PC-9 (cell line): ENCODE data around the gene UBR1. TPM values are rescaled to one million over a fixed set of nuclear protein-coding genes. Genes with fewer than 3 reads are reported as not detected.

ENCODE experiments used
- BruUV-seq: library from RNA; stranded (reverse); fragments of 400-500 nt; replicated peaks from 2 replicates; lab custom pipeline; 2021; lab: Mats Ljungman, UMichigan
- CTCF ChIA-PET: fragments of 300-600 bp; sonication (Branson Sonifier 250); formaldehyde crosslinking; loops from one replicate; lab custom pipeline; 2022; ENCODE audit warnings: antibody characterized with exemption; lab: Charles Lee
- POLR2A ChIA-PET: fragments of 300-600 bp; sonication (Branson Sonifier 250); formaldehyde crosslinking; loops from one replicate; lab custom pipeline; 2022; ENCODE audit warnings: antibody characterized with exemption; ENCODE audit not compliant: unreplicated experiment; lab: Charles Lee
- DNase-seq, 2 experiments: peaks; one replicate each; pipeline versions ENCODE4 v3.0.0 to v3.0.0-alpha.2; 2015 to 2022; ENCODE audit warnings: mixed read lengths in 1 of 2
- H2AFZ ChIP-seq: fragments of 200-600 bp; sonication (generic); 2 replicates; pipeline ENCODE4 v1.8.1; 2017; ENCODE audit warnings: antibody characterized with exemption
- H3F3A ChIP-seq: fragments of 200-600 bp; sonication (generic); 2 replicates; pipeline ENCODE4 v1.8.1; 2017; ENCODE audit warnings: antibody characterized with exemption, mild to moderate bottlenecking, low read depth; ENCODE audit not compliant: insufficient read depth
- H3K27ac ChIP-seq: fragments of 200-600 bp; sonication (generic); 2 replicates; pipeline ENCODE4 v1.6.1; 2016; ENCODE audit warnings: mixed run types
- H3K27me3 ChIP-seq: fragments of 200-600 bp; sonication (generic); 2 replicates; pipeline ENCODE4 v1.6.1; 2016; ENCODE audit warnings: low read depth, mixed run types; ENCODE audit not compliant: insufficient read depth
- H3K36me3 ChIP-seq: fragments of 200-600 bp; sonication (generic); 2 replicates; pipeline ENCODE4 v1.6.1; 2016; ENCODE audit warnings: low read depth, mixed run types
- H3K4me1 ChIP-seq: fragments of 200-600 bp; sonication (generic); replicated peaks from 2 replicates; pipeline ENCODE4 v1.6.1; 2016; ENCODE audit warnings: mixed run types; ENCODE audit not compliant: insufficient read depth
- H3K4me2 ChIP-seq: fragments of 200-600 bp; sonication (generic); 2 replicates; pipeline ENCODE4 v1.6.1; 2017; ENCODE audit warnings: mixed run types
- H3K4me3 ChIP-seq: fragments of 200-600 bp; sonication (generic); 2 replicates; pipeline ENCODE4 v1.6.1; 2016; ENCODE audit warnings: mixed run types
- H3K79me2 ChIP-seq: fragments of 200-600 bp; sonication (generic); 2 replicates; pipeline ENCODE4 v1.6.1; 2017; ENCODE audit warnings: low read depth, mixed run types
- H3K9me2 ChIP-seq: fragments of 200-600 bp; sonication (generic); 2 replicates; pipeline ENCODE4 v1.8.1; 2017; ENCODE audit warnings: mild to moderate bottlenecking; ENCODE audit not compliant: insufficient read depth
- H3K9me3 ChIP-seq: fragments of 200-600 bp; sonication (generic); 2 replicates; pipeline ENCODE4 v1.8.1; 2016; ENCODE audit warnings: low read depth; ENCODE audit not compliant: insufficient read depth
- H4K20me1 ChIP-seq: fragments of 200-600 bp; sonication (generic); 2 replicates; pipeline ENCODE4 v1.8.1; 2017; ENCODE audit not compliant: insufficient read depth
- CTCF ChIP-seq: fragments of 200-600 bp; sonication (generic); conservative IDR thresholded peaks from 2 replicates; pipeline ENCODE4 v1.6.1; 2017; ENCODE audit warnings: mixed run types, antibody characterized with exemption, mild to moderate bottlenecking, moderate library complexity
- EZH2 ChIP-seq: fragments of 200-600 bp; sonication (generic); IDR thresholded peaks from 2 replicates; pipeline ENCODE4 v1.8.0; 2017; ENCODE audit warnings: antibody characterized with exemption, low read depth
- intact Hi-C: fragments of 100-400 bp; cut with micrococcal nuclease; formaldehyde crosslinking; loops from one replicate; pipeline ENCODE4 v1.10.0; 2022; ENCODE audit not compliant: unreplicated experiment
- total RNA-seq: library from RNA; stranded (reverse); gene quantifications from 2 replicates; pipeline ENCODE4 v1.2.3, GENCODE V29; 2021

UBR1 gene
- total RNA-seq, 1 experiment from 2014 or later: 17.1 TPM

DNA sequence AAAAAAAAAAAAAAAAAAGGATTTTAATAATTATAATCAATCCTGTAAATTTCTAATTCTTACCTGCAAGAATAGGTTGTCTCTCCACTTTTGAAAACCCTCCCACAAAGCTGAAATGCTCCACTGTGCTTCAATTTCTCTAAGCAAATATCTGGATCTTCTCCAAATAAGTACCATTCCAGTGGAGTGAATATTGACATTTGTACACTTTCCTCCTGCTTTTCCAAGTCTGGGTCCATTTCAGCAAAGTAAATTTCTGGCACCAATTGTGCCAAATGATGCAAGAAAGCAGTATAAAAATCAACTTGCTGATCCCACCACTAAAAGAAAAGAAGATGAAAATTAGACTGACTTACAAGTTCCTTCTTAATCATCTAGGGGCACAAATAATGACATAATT lies 19.9 kb downstream of the UBR1 start:
- POLR2A ChIA-PET: no interaction called here
- BruUV-seq: no TSS peak
- H3K36me3 ChIP-seq: no peaks in the 10 kb centered on the region
- H3K4me3 ChIP-seq: no peak overlapping the region
- no peaks in the 10 kb centered on the region for H3K4me1 ChIP-seq
- CTCF ChIA-PET: interaction anchor here (0.6 kb wide), 1 partner anchor 892 kb away, joined by 3 read pairs; no protein-coding TSS in a partner anchor
- no peaks in the 10 kb centered on the region for H3K79me2 ChIP-seq
- H3K27ac ChIP-seq: no peak overlapping the region
- H3F3A ChIP-seq: no peaks in the 10 kb centered on the region
- H3K27me3 ChIP-seq: no peaks in the 10 kb centered on the region
- no peak overlapping the region for H3K4me2 ChIP-seq
- no peak overlapping the region for H2AFZ ChIP-seq
- H4K20me1 ChIP-seq: no peaks in the 10 kb centered on the region
- no peak for TF ChIP-seq EZH2
- no peak for TF ChIP-seq CTCF
- no peaks in the 10 kb centered on the region for H3K9me2 ChIP-seq
- DNase-seq: no peak
- H3K9me3 ChIP-seq: no peaks in the 10 kb centered on the region
- intact Hi-C loops: no loop called here

DNA sequence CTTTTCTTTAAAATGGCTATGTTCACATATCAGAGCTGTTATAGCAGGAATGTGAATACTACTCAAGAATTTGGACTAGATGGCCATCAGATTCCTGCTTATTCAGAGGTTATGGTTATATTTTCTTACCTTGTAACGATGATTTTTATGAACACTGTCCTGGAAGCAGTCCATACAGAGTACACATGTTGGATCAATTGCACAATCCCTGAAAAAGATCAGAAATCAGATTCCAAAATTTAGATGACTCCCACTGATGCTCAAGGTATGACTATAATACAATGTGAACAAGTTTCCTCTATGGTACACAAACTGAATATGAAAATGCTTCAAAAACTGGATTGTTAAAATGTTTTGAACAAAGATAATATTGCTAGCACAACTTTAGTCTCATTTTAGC lies 23.3 kb downstream of the UBR1 start:
- Histone ChIP-seq H3K4me2 (no peak overlapping the region), H3K27ac (no peak overlapping the region), H3K9me2 (no peaks in the 10 kb centered on the region), H3F3A (no peaks in the 10 kb centered on the region), H4K20me1 (no peaks in the 10 kb centered on the region), H3K79me2 (no peaks in the 10 kb centered on the region), H3K4me3 (no peak overlapping the region), H3K4me1 (no peaks in the 10 kb centered on the region), H3K9me3 (no peaks in the 10 kb centered on the region), H2AFZ (no peak overlapping the region), H3K27me3 (no peaks in the 10 kb centered on the region), H3K36me3 (no peaks in the 10 kb centered on the region)
- DNase-seq: no peak
- no TSS peak for BruUV-seq
- POLR2A ChIA-PET: no interaction called here
- TF ChIP-seq CTCF: no peak
- TF ChIP-seq EZH2: no peak
- intact Hi-C loops: no loop called here
- CTCF ChIA-PET: no interaction called here

DNA sequence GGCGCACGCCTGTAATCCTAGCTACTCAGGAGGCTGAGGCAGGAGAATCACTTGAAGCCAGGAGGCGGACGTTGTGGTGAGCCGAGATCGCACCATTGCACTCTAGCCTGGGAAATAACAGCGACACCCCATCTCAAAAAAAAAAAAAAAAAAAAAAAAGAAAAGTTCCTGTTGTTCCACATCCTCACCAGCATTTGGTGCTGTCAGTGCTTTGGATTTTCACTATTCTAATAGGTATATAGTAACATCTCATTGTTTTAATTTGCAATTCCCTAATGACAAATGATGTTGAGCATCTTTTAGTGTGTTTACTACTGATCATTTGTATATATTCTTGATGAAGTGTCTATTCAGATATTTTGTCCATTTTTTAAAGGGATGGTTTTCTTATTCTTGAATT lies 24.6 kb downstream of the UBR1 start:
- no peaks in the 10 kb centered on the region for H3F3A ChIP-seq
- H2AFZ ChIP-seq: no peak overlapping the region
- H3K27me3 ChIP-seq: no peaks in the 10 kb centered on the region
- no peaks in the 10 kb centered on the region for H4K20me1 ChIP-seq
- TF ChIP-seq EZH2 (no peak), CTCF (no peak)
- H3K9me2 ChIP-seq: no peaks in the 10 kb centered on the region
- H3K4me1 ChIP-seq: no peaks in the 10 kb centered on the region
- H3K9me3 ChIP-seq: no peaks in the 10 kb centered on the region
- ChIA-PET CTCF (interaction anchor here (0.6 kb wide), 1 partner anchor 141 kb away, joined by 4 read pairs; no protein-coding TSS in a partner anchor), POLR2A (no interaction called here)
- BruUV-seq: no TSS peak
- intact Hi-C loops: no loop called here
- no peak for DNase-seq
- no peak overlapping the region for H3K4me3 ChIP-seq
- H3K27ac ChIP-seq: no peak overlapping the region
- H3K79me2 ChIP-seq: no peaks in the 10 kb centered on the region
- no peak overlapping the region for H3K4me2 ChIP-seq
- H3K36me3 ChIP-seq: no peaks in the 10 kb centered on the region
